DND-41 (cell line): Measurements from ENCODE around the gene NFIB.

Experiments used
- CTCF ChIP-seq: IDR thresholded peaks from 2 replicates; pipeline ENCODE4 v1.5.1; 2012; ENCODE audit warnings: borderline replicate concordance, low read length, moderate library complexity, mild to moderate bottlenecking; ENCODE audit not compliant: poor library complexity, severe bottlenecking; ENCODE audit errors: extremely low read depth
- EZH2 ChIP-seq: IDR thresholded peaks from 3 replicates; pipeline ENCODE4 v1.6.1; 2012; ENCODE audit warnings: borderline replicate concordance, low read depth, mild to moderate bottlenecking, moderate library complexity, low read length, inconsistent platforms; ENCODE audit not compliant: severe bottlenecking

- no peak for TF ChIP-seq CTCF
- no peak for TF ChIP-seq EZH2
These were observed 482 bp downstream of the NFIB start for GRCh38 chr9:14313378-14313940.
